Gastroesophageal sphincter (tissue), 3 donors: ENCODE data around the gene TXLNB.
"Not testable (repeated sequence)": the region's sequence is repeated elsewhere in the genome, so short reads cannot be mapped to it uniquely, and the experiment has no call there.

ENCODE experiments used
- EP300 ChIP-seq: sonication (generic); formaldehyde crosslinking; IDR thresholded peaks from one replicate; pipeline ENCODE4 v1.6.1; 2017; ENCODE audit warnings: antibody characterized with exemption, mild to moderate bottlenecking
- POLR2A ChIP-seq, 2 donors: fragments of 450-650 bp; IDR thresholded peaks; one replicate each; pipeline ENCODE4 v1.6.1; 2017; ENCODE audit warnings: antibody characterized with exemption in 2 of 2, mild to moderate bottlenecking in 2 of 2, moderate library complexity in 1 of 2
- POLR2AphosphoS5 ChIP-seq: sonication (generic); formaldehyde crosslinking; IDR thresholded peaks from one replicate; pipeline ENCODE4 v1.6.1; 2017; ENCODE audit warnings: antibody characterized with exemption
- TF ChIP-seq, protein P1 (sequence below), 4 experiments: fragments of 200-600 bp in 2 of 4; fragments of 450-650 bp in 2 of 4; sonication (generic) in 1 of 4; IDR thresholded peaks; one replicate each; pipeline ENCODE4 v1.5.1; 2017 to 2019; ENCODE audit warnings: antibody characterized with exemption in 4 of 4, mild to moderate bottlenecking in 2 of 4, moderate library complexity in 2 of 4

DNA sequence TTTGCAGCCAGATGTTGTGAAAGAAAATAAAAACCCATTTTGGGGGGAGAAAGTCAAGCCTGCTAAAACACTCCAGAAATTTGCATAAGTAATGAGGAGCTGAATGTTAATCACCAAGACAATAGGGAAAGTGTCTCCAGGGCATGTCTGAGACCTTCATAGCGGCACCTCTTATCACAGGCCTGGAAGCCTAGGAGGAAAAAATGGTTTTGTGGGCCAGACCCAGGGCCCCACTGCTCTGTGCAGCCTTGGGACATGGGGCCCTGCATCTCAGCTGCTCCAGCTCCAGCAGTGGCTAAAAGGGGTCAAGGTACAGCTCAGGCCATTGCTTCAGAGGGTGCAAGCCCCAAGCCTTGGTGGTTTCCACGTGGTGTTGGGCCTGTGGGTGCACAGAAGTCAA, 57.6 kb downstream of the TXLNB start:
- TF ChIP-seq, protein P1, sequence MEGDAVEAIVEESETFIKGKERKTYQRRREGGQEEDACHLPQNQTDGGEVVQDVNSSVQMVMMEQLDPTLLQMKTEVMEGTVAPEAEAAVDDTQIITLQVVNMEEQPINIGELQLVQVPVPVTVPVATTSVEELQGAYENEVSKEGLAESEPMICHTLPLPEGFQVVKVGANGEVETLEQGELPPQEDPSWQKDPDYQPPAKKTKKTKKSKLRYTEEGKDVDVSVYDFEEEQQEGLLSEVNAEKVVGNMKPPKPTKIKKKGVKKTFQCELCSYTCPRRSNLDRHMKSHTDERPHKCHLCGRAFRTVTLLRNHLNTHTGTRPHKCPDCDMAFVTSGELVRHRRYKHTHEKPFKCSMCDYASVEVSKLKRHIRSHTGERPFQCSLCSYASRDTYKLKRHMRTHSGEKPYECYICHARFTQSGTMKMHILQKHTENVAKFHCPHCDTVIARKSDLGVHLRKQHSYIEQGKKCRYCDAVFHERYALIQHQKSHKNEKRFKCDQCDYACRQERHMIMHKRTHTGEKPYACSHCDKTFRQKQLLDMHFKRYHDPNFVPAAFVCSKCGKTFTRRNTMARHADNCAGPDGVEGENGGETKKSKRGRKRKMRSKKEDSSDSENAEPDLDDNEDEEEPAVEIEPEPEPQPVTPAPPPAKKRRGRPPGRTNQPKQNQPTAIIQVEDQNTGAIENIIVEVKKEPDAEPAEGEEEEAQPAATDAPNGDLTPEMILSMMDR (IDR thresholded peaks at IDR 0.05): not testable (repeated sequence)
- TF ChIP-seq EP300; POLR2A (IDR thresholded peaks at IDR 0.05); POLR2AphosphoS5: not testable (repeated sequence)
